GM12878 (cell line): Measurements from ENCODE around the gene ARHGAP26. TPM values are rescaled to one million over a fixed set of nuclear protein-coding genes. Genes with fewer than 3 reads are reported as not detected.
A peak's percentile ranks its signal among the peaks of the same experiment; 100 is the strongest.

Experiments used
- ATAC-seq: fragments of 200-7000 bp; cut with Tn5 transposase; 3 replicates; pipeline ENCODE4 v1.9.1; 2020; ENCODE audit warnings: mild to moderate bottlenecking, moderate library complexity
- BruUV-seq: library from RNA; stranded (reverse); fragments of 400-500 nt; replicated peaks from 2 replicates; lab custom pipeline; 2021; lab: Mats Ljungman, UMichigan
- CTCF ChIA-PET: fragments of 300-600 bp; sonication (Branson Sonifier 250); formaldehyde crosslinking; extraction: SDS; loops from one replicate; lab custom pipeline; 2021; ENCODE audit warnings: inconsistent platforms; lab: Yijun Ruan, JAX
- POLR2A ChIA-PET: fragments of 350-600 bp; formaldehyde crosslinking; extraction: SDS; loops from one replicate; lab custom pipeline; 2021; ENCODE audit warnings: inconsistent platforms; lab: Charles Lee
- RAD21 ChIA-PET: fragments of 300-600 bp; sonication (Branson Sonifier 250); formaldehyde crosslinking; loops from one replicate; lab custom pipeline; 2023; ENCODE audit warnings: antibody characterized with exemption; ENCODE audit not compliant: unreplicated experiment; lab: Charles Lee
- SMC1A ChIA-PET: fragments of 300-600 bp; sonication (Branson Sonifier 250); formaldehyde crosslinking; loops from one replicate; lab custom pipeline; 2023; ENCODE audit not compliant: unreplicated experiment, uncharacterized antibody; lab: Charles Lee
- DNase-seq: peaks from one replicate; pipeline ENCODE4 v3.0.0-alpha.2; 2011; ENCODE audit warnings: low read depth, low spot score
- FAIRE-seq: peaks from 3 replicates; lab custom pipeline; 2011; peaks lifted over from hg19 to GRCh38; lab: Jason Lieb, UNC
- H2AFZ ChIP-seq: 2 replicates; pipeline ENCODE4 v1.6.0; 2011; ENCODE audit warnings: low read depth, low read length, control low read depth; ENCODE audit not compliant: control insufficient read depth
- H3K27ac ChIP-seq: 2 replicates; pipeline ENCODE4 v1.5.1; 2011; ENCODE audit warnings: control low read depth; ENCODE audit not compliant: control insufficient read depth, insufficient read depth
- H3K27me3 ChIP-seq, 2 experiments: replicated peaks in 1 of 2; 2 replicates each; pipeline versions ENCODE4 v1.6.0 to v1.6.1; 2011; ENCODE audit warnings: low read length in 1 of 2; ENCODE audit not compliant: control insufficient read depth in 2 of 2, insufficient read depth in 2 of 2
- H3K36me3 ChIP-seq, 2 experiments: 2 replicates each; pipeline ENCODE4 v1.5.1; 2011; ENCODE audit warnings: low read length in 1 of 2; ENCODE audit not compliant: control insufficient read depth in 2 of 2, insufficient read depth in 2 of 2
- H3K4me1 ChIP-seq: 2 replicates; pipeline ENCODE4 v1.6.1; 2011; ENCODE audit warnings: mild to moderate bottlenecking, low read length, moderate library complexity, mixed read lengths; ENCODE audit not compliant: control insufficient read depth, insufficient read depth
- H3K4me2 ChIP-seq: 2 replicates; pipeline ENCODE4 v1.6.0; 2011; ENCODE audit warnings: control low read depth; ENCODE audit not compliant: control insufficient read depth, insufficient read depth
- H3K4me3 ChIP-seq: fragments of 200-600 bp; sonication (generic); 2 replicates; pipeline ENCODE4 v1.5.1; 2016
- H3K79me2 ChIP-seq: 2 replicates; pipeline ENCODE4 v1.6.0; 2011; ENCODE audit warnings: low read length; ENCODE audit not compliant: control insufficient read depth, insufficient read depth
- H3K9ac ChIP-seq: 2 replicates; pipeline ENCODE4 v1.8.0; 2011; ENCODE audit warnings: low read length, control low read depth, mixed read lengths; ENCODE audit not compliant: control insufficient read depth, insufficient read depth
- H3K9me3 ChIP-seq: replicated peaks from 3 replicates; pipeline ENCODE4 v1.5.1; 2011; ENCODE audit warnings: mild to moderate bottlenecking, low read length; ENCODE audit not compliant: control insufficient read depth, insufficient read depth
- H4K20me1 ChIP-seq: 2 replicates; pipeline ENCODE4 v1.6.0; 2011; ENCODE audit not compliant: control insufficient read depth, insufficient read depth
- ATF2 ChIP-seq: IDR thresholded peaks from 2 replicates; pipeline ENCODE4 v1.6.1; 2012; ENCODE audit warnings: low read length, inconsistent platforms
- CREM ChIP-seq: IDR thresholded peaks from 2 replicates; pipeline ENCODE4 v1.6.1; 2014; ENCODE audit warnings: antibody characterized with exemption, low read depth
- ETV6 ChIP-seq, 2 experiments: fragments of 450-650 bp in 1 of 2; IDR thresholded peaks in 1 of 2; conservative IDR thresholded peaks in 1 of 2; 2 replicates each; pipeline ENCODE4 v1.6.1; 2014; ENCODE audit warnings: antibody characterized with exemption in 1 of 2, borderline replicate concordance in 1 of 2, low read depth in 1 of 2, mild to moderate bottlenecking in 1 of 2, moderate library complexity in 1 of 2
- MEF2B ChIP-seq: fragments of 450-650 bp; IDR thresholded peaks from 2 replicates; pipeline ENCODE4 v1.6.1; 2018; ENCODE audit warnings: mild to moderate bottlenecking, moderate library complexity; ENCODE audit not compliant: partially characterized antibody, poor library complexity, severe bottlenecking
- MXI1 ChIP-seq: fragments of 150-350 bp; IDR thresholded peaks from 2 replicates; pipeline ENCODE4 v1.6.1; 2011; ENCODE audit warnings: low read depth, mild to moderate bottlenecking, inconsistent platforms, low read length, improper control_type of control experiment
- WGBS: methylation state at CpG from one replicate; pipeline ENCODE4 v1.1.6; 2016; ENCODE audit warnings: low lambda C conversion rate; ENCODE audit not compliant: insufficient replicate concordance, insufficient coverage; ENCODE audit errors: missing lambda C conversion rate; 5-methylcytosine and 5-hydroxymethylcytosine counted together
- in situ Hi-C: fragments of 300-500 bp; cut with MboI; formaldehyde crosslinking; loops from 9 replicates; pipeline ENCODE4 v1.14.3; 2018; ENCODE audit warnings: mixed read lengths
- intact Hi-C: fragments of 100-400 bp; cut with micrococcal nuclease; formaldehyde crosslinking; loops from one replicate; pipeline ENCODE4 v1.14.2; 2022; ENCODE audit not compliant: unreplicated experiment
- polyA plus RNA-seq, 11 experiments: library from polyadenylated mRNA; depleted of rRNA in 4 of 11; unstranded in 6 of 11; stranded (reverse) in 5 of 11; fragments of >200 nt; fragmentation: Nextera tagmentation in 4 of 11; fragmentation: Illumina TruSeq in 1 of 11; extraction: Ambion mirVana in 4 of 11; extraction: Trizol in 1 of 11; gene quantifications; 1 replicate in 1 of 11; 2 replicates in 10 of 11; pipeline versions ENCODE4 v1.2.1 to v1.2.3, GENCODE V29; 2011 to 2016; ENCODE audit warnings: inconsistent platforms in 2 of 11, missing spikeins in 2 of 11, low read depth in 1 of 11
- total RNA-seq, 4 experiments: library from RNA; depleted of rRNA in 3 of 4; stranded (reverse); fragments of >200 nt in 3 of 4; fragmentation: Illumina TruSeq in 1 of 4; extraction: Trizol in 1 of 4; gene quantifications; 2 replicates each; pipeline versions ENCODE4 v1.2.1 to v1.2.3, GENCODE V29; 2013 to 2021
- TF ChIP-seq, protein P1 (sequence below): fragments of 450-650 bp; IDR thresholded peaks from 2 replicates; pipeline ENCODE4 v1.6.1; 2017; ENCODE audit warnings: mild to moderate bottlenecking
- TF ChIP-seq, protein P2 (sequence below): fragments of 450-650 bp; conservative IDR thresholded peaks from 2 replicates; pipeline ENCODE4 v1.6.1; 2017; ENCODE audit warnings: mild to moderate bottlenecking, moderate library complexity

ARHGAP26 gene
- total and polyA plus RNA-seq, 10 of the 15 experiments (the other 5 are each of a cell fraction or from before 2014, with no cell fraction given) = 9.4 to 41.5 (median 19.3) TPM

DNA sequence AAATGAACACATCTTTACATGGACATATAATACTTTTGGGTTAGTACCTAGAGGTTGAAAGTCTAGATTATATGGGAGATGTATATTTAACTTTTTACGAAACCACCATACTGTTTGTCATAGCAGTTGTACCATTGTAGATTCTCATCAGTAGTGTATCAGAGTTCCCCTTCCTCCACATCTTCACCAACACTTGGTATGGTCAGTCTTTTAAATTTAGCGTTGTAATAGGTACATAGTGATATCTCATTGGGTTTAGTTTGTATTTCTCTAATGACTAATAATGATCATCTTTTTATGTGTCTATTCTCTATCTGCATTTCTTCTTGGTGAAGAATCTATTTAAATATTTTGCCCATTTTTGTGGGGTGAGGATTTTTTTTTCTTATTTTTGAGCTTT, 495.8 kb downstream of the ARHGAP26 start:
- Histone ChIP-seq H3K9me3 (peaks cover 16% of the 10 kb centered on the region), H3K4me3 (no peak overlapping the region), H3K4me1 (peaks cover 11% of the 10 kb centered on the region; the same call in 1 of the 2 replicates), H3K9ac (no peak overlapping the region), H3K79me2 (no peaks in the 10 kb centered on the region), H3K27ac (no peak overlapping the region), H4K20me1 (no peaks in the 10 kb centered on the region), H2AFZ (no peak overlapping the region), H3K4me2 (no peak overlapping the region), H3K36me3 (no peaks in the 10 kb centered on the region; a peak in 1 of 4 replicates), H3K27me3 (no peaks in the 10 kb centered on the region)
- TF ChIP-seq, protein P1, sequence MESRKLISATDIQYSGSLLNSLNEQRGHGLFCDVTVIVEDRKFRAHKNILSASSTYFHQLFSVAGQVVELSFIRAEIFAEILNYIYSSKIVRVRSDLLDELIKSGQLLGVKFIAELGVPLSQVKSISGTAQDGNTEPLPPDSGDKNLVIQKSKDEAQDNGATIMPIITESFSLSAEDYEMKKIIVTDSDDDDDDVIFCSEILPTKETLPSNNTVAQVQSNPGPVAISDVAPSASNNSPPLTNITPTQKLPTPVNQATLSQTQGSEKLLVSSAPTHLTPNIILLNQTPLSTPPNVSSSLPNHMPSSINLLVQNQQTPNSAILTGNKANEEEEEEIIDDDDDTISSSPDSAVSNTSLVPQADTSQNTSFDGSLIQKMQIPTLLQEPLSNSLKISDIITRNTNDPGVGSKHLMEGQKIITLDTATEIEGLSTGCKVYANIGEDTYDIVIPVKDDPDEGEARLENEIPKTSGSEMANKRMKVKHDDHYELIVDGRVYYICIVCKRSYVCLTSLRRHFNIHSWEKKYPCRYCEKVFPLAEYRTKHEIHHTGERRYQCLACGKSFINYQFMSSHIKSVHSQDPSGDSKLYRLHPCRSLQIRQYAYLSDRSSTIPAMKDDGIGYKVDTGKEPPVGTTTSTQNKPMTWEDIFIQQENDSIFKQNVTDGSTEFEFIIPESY = peak; percentile 68; the same call in 1 of the 2 replicates
- no peak for TF ChIP-seq MEF2B
- ChIA-PET POLR2A (no interaction called here), SMC1A (interaction anchor here (0.7 to 1.0 kb wide), 3 partner anchors 11 to 28 kb away, joined by 3 read pairs; no protein-coding TSS in a partner anchor), CTCF (no interaction called here), RAD21 (interaction anchor here (1.0 to 1.1 kb wide), 2 partner anchors 16 to 91 kb away, joined by 3 read pairs; no protein-coding TSS in a partner anchor)
- intact Hi-C loops (no loop called here), in situ Hi-C loops (no loop called here)
- FAIRE-seq (no peak), DNase-seq (no peak), ATAC-seq (no peak)
- no TSS peak for BruUV-seq
- 100% methylated on average over 2 of the region's 2 CpGs for WGBS

- Histone ChIP-seq H3K27ac (no peak overlapping the region), H3K36me3 (no peaks in the 10 kb centered on the region; a peak in 1 of 4 replicates), H3K79me2 (no peaks in the 10 kb centered on the region), H3K27me3 (no peaks in the 10 kb centered on the region), H4K20me1 (no peaks in the 10 kb centered on the region), H2AFZ (no peak overlapping the region), H3K4me3 (no peak overlapping the region), H3K4me1 (peaks cover 11% of the 10 kb centered on the region; the same call in 1 of the 2 replicates), H3K9ac (no peak overlapping the region), H3K4me2 (no peak overlapping the region), H3K9me3 (peaks cover 14% of the 10 kb centered on the region)
- no peak for DNase-seq
- FAIRE-seq = no peak
- no TSS peak for BruUV-seq
- 100% methylated on average over 2 of the region's 2 CpGs for WGBS
- in situ Hi-C loops = no loop called here
- no peak for ATAC-seq
- ChIA-PET RAD21 (interaction anchor here (0.6 kb wide), 1 partner anchor 75 kb away, joined by 3 read pairs; no protein-coding TSS in a partner anchor), CTCF (no interaction called here), SMC1A (interaction anchor here (1.0 kb wide), 1 partner anchor 10 kb away, joined by 3 read pairs; no protein-coding TSS in a partner anchor), POLR2A (interaction anchor here (0.6 kb wide), 1 partner anchor 104 kb away, joined by 3 read pairs; no protein-coding TSS in a partner anchor)
- intact Hi-C loops = no loop called here
- TF ChIP-seq, protein P2, sequence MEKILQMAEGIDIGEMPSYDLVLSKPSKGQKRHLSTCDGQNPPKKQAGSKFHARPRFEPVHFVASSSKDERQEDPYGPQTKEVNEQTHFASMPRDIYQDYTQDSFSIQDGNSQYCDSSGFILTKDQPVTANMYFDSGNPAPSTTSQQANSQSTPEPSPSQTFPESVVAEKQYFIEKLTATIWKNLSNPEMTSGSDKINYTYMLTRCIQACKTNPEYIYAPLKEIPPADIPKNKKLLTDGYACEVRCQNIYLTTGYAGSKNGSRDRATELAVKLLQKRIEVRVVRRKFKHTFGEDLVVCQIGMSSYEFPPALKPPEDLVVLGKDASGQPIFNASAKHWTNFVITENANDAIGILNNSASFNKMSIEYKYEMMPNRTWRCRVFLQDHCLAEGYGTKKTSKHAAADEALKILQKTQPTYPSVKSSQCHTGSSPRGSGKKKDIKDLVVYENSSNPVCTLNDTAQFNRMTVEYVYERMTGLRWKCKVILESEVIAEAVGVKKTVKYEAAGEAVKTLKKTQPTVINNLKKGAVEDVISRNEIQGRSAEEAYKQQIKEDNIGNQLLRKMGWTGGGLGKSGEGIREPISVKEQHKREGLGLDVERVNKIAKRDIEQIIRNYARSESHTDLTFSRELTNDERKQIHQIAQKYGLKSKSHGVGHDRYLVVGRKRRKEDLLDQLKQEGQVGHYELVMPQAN = no peak
- TF ChIP-seq MXI1 (no peak), ATF2 (no peak), CREM (no peak), ETV6 (conservative IDR thresholded peaks at IDR 0.05 in 1 of 2, IDR thresholded peaks at IDR 0.05 in 1 of 2; ENCODE audit: borderline replicate concordance in 1 of 2, low read depth in 1 of 2) (no peak)
Measured at GRCh38 chr5:143267186-143267585, 497.0 kb downstream of the ARHGAP26 start.
